Small intestine (tissue), 7 donors: ENCODE results near the gene TEX261. TPM values are rescaled to one million over a fixed set of nuclear protein-coding genes. Genes with fewer than 3 reads are reported as not detected.
"Not testable (repeated sequence)": the region's sequence is repeated elsewhere in the genome, so short reads cannot be mapped to it uniquely, and the experiment has no call there.

Source experiments
- DNase-seq, 2 donors: peaks; one replicate each; pipeline versions ENCODE4 v3.0.0 to v3.0.0-alpha.2; 2013
- FAIRE-seq: peaks from 2 replicates; lab custom pipeline; 2012; peaks lifted over from hg19 to GRCh38; lab: Jason Lieb, UNC
- H3K27ac ChIP-seq, 3 donors: one replicate each; pipeline ENCODE4 v1.5.1; 2013; ENCODE audit warnings: low read length in 2 of 3, mild to moderate bottlenecking in 2 of 3, control low read depth in 1 of 3, inconsistent platforms in 1 of 3, low read depth in 1 of 3, moderate library complexity in 1 of 3
- H3K27me3 ChIP-seq, 3 donors: one replicate each; pipeline ENCODE4 v1.6.1; 2013; ENCODE audit warnings: low read length in 3 of 3, inconsistent platforms in 1 of 3; ENCODE audit not compliant: control insufficient read depth in 3 of 3, insufficient read depth in 3 of 3
- H3K36me3 ChIP-seq, 3 donors: one replicate each; pipeline ENCODE4 v1.6.1; 2013; ENCODE audit warnings: low read length in 3 of 3, inconsistent platforms in 1 of 3, low read depth in 1 of 3, mild to moderate bottlenecking in 1 of 3, moderate library complexity in 1 of 3; ENCODE audit not compliant: control insufficient read depth in 3 of 3, insufficient read depth in 2 of 3
- H3K4me1 ChIP-seq, 3 donors: one replicate each; pipeline ENCODE4 v1.6.1; 2013; ENCODE audit warnings: low read length in 2 of 3, inconsistent platforms in 1 of 3, low read depth in 1 of 3, mild to moderate bottlenecking in 1 of 3, moderate library complexity in 1 of 3; ENCODE audit not compliant: control insufficient read depth in 3 of 3, insufficient read depth in 2 of 3
- H3K4me3 ChIP-seq, 3 donors: one replicate each; pipeline ENCODE4 v1.5.1; 2013; ENCODE audit warnings: low read length in 3 of 3, control low read depth in 1 of 3, inconsistent platforms in 1 of 3, low read depth in 1 of 3, mild to moderate bottlenecking in 1 of 3, moderate library complexity in 1 of 3
- H3K9me3 ChIP-seq, 2 donors: one replicate each; pipeline ENCODE4 v1.6.1; 2013; ENCODE audit warnings: low read depth in 1 of 2, low read length in 1 of 2; ENCODE audit not compliant: control insufficient read depth in 2 of 2, insufficient read depth in 1 of 2
- WGBS, 3 donors: extraction: QIAGEN DNeasy Blood & Tissue Kit; methylation state at CpG; one replicate each; pipeline ENCODE4 v1.1.7; 2013; 5-methylcytosine and 5-hydroxymethylcytosine counted together
- polyA plus RNA-seq, 4 donors: library from polyadenylated mRNA; stranded (reverse) in 3 of 4; unstranded in 1 of 4; fragments of 200-250 nt in 3 of 4; fragments of 120-200 nt in 1 of 4; gene quantifications; one replicate each; pipeline versions ENCODE4 v1.2.1 to v1.2.3, GENCODE V29; 2013
- donor health status: healthy with polysubstance abuse.
- donor health status: control.
- donor health status: control.
- donor health status: Bipolar disorder and iron deficiency.
- donor health status: healthy.

Gene TEX261
- polyA plus RNA-seq, 4 donors: 9.8 to 49.8 (median 29.0) TPM

DNA sequence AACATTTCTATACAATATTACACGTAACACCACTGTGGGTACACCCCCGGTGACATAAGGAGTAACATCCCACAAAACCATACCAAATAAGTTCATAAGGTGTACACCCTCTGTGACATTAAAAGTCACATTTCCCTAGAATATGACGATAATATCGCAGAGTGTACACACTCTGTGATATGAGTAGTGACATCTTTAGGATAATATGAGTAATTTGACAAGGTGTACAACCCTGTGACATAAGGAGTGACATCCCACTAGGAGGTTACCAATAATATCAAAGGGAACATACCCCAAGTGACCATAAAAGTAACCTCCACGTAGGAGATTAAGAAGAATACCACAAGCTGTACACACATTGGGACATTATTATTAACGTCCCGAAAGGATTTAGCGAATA, 24.0 kb upstream of the TEX261 start:
- WGBS, 3 donors: 87 to 89% (median 89%) methylated on average over 8 of the region's 8 CpGs
- no peaks in the 10 kb centered on the region for H3K9me3 ChIP-seq
- H3K27ac ChIP-seq: no peak overlapping the region
- DNase-seq (no peak), FAIRE-seq (no peak)
- H3K4me3 ChIP-seq: no peak overlapping the region
- H3K27me3 ChIP-seq: no peaks in the 10 kb centered on the region
- H3K4me1 ChIP-seq: no peaks in the 10 kb centered on the region
- H3K36me3 ChIP-seq: no peaks in the 10 kb centered on the region

DNA sequence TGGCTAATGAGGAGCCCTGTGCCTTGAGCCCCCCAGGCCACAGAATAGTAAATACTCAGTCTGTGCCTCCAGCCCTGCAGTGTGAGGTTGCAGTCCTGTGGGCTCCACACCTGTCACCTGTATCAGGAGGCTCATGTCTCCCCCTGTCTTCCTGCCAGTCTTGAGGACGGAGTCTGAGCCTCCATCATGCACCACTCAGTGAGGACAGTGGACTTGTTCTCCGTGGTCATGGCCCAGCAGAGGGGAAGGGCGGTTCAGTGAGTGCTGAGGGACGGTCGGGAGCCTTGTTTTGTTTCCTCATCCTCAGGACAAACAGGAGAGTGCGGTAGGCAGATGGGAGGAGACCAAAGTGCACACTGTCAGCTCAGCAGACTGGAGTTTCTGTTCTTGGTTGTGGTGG, 17.1 kb upstream of the TEX261 start:
- not testable (repeated sequence) for H3K27me3 ChIP-seq, H3K36me3 ChIP-seq, H3K27ac ChIP-seq, DNase-seq, FAIRE-seq, H3K9me3 ChIP-seq, H3K4me1 ChIP-seq, H3K4me3 ChIP-seq
- WGBS, 3 donors: 13 to 26% (median 17%) methylated on average over 6 of the region's 6 CpGs

DNA sequence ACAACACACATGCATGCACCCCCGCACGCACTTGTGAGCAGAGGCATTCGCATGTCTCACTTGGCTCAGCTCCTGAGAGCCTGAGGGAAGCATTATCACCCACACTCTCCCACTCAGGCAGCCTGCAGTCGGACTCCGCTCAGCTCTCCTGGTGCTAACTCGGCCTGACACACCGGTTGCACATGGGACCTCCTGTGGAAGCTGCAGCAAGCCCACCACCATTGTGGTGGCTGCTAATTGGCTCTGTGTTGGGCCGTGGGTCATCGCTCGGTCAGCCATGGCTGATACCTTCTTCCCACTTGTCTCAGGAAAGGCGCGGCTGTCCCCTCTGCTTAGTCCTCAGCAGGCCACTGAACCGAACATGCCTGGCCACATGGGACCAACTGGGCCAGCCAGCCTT, 13.7 kb upstream of the TEX261 start:
- FAIRE-seq (no peak), DNase-seq (no peak)
- no peaks in the 10 kb centered on the region for H3K9me3 ChIP-seq
- peaks cover 0 to 3% (median 0%) of the 10 kb centered on the region in 3 donors for H3K4me1 ChIP-seq
- no peak overlapping the region for H3K4me3 ChIP-seq
- H3K36me3 ChIP-seq: no peaks in the 10 kb centered on the region
- WGBS, 3 donors: 93 to 94% (median 94%) methylated on average over 13 of the region's 13 CpGs
- no peak overlapping the region for H3K27ac ChIP-seq
- peaks cover 0 to 3% (median 0%) of the 10 kb centered on the region in 3 donors for H3K27me3 ChIP-seq

DNA sequence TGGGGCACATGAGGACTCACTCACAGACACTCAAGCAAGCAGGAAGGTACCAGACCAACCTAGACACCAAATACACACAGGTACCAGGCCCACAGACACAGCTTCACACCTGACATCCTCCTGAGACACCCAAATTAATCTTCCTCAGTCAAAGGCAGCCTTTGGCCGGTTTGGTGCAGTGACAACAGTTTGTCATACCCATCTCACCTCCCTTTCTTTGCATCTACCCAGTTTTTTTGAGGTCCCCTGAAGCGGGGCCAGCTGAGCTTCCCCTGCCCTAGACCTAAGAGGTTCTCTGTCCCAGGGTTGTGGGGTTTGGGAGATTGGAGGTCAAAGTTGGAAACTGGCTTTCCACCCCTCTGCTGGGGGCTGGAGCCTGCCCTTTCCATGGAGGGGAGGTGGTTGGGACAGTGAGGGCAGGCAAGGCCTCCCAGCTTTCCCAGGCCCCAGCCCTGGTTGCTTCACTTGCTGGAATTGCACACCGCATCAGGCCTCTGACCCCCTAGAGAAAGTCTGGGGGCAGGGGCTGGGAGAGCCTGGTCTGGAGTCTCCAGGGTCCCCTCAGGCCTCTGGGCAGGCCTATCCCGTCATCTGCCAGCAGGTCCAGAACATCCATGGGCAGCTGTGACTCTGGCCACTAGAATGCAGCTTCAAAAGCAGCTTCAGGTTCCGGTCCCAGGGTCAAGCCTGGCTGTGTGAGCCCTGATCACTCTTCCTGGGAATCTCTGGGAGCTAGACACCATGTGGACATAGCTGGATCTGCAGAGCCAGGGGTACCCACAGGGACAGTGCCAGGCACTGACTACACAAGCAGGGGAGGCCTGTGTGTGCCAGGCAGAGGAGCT, 12.5 kb upstream of the TEX261 start:
- Histone ChIP-seq H3K36me3 (no peaks in the 10 kb centered on the region), H3K4me3 (no peak overlapping the region), H3K9me3 (no peaks in the 10 kb centered on the region), H3K27ac (no peak overlapping the region), H3K27me3 (peaks cover 0 to 3% (median 0%) of the 10 kb centered on the region in 3 donors), H3K4me1 (peaks cover 0 to 8% (median 0%) of the 10 kb centered on the region in 3 donors)
- DNase-seq (no peak), FAIRE-seq (no peak)
- 85 to 91% (median 86%) methylated on average over 5 of the region's 5 CpGs for WGBS, 3 donors

DNA sequence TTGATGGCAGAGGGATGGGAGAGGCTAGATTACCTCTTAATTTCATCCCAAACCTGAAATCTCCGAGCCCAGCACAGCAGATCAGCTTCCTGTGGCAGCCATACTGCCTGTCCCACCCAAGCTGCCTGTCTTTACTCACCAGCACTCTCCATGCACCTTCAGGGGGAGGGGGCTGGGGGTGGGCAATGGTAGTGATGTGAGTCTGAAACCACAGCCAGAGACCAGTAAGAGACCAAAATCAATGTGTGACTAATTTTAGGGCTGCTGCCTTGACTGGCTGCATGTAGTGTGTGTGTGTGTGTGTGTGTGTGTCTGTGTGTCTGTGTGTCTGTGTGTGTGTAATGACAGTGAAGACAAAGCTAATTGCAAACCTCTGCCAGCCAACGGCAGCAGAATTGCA, 11.7 kb upstream of the TEX261 start:
- Histone ChIP-seq H3K9me3 (no peaks in the 10 kb centered on the region), H3K27me3 (no peaks in the 10 kb centered on the region), H3K36me3 (no peaks in the 10 kb centered on the region), H3K4me3 (no peak overlapping the region), H3K4me1 (peaks cover 0 to 13% (median 5%) of the 10 kb centered on the region in 3 donors), H3K27ac (no peak overlapping the region)
- 75 to 97% (median 76%) methylated on average over 2 of the region's 2 CpGs for WGBS, 3 donors
- FAIRE-seq (no peak), DNase-seq (no peak)

DNA sequence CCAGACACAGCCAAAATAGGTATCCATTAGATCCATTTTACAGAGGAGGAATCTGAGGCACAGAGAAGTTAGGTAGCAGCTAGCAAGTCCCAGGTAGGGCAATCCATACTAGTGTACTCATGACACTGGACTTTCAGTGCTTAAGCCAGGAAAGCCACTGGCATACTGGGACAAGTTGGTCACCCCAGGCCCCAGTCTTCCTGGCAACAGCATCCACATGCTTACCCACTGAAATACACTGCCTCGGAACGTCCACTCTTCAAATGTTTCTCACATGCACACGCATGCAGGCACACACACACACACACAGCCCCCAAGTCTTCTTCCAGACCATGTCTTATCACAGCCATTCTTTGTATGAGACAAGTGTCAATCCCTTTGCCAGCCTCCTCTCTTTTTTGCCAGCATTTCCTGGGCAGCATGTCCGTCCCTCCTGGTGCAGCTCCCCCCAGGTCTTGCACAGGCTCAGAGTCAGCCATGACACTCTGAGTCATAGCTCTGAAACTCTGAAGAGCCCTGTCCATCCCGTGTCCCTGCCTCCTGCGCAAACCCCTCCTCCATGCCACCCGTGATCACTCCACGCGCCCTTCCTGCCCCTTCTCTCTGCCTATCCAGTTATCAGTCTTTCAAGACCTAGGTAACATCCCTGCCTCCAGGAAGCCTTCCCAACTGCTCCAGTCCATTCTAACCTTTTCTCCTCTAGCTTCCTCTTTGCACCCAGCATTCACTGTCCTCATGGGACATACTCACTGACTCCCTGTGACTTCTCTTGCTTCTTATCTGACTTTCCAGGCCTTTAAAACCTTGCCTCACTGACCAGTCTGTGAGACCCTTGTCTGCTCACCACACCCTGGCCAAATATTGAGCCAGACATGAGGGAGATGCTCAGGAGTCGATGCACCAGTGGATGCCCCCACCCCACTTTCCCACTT, 10.9 kb upstream of the TEX261 start:
- no peak overlapping the region for H3K27ac ChIP-seq
- FAIRE-seq: no peak
- WGBS, 3 donors: 80 to 87% (median 83%) methylated on average over 10 of the region's 10 CpGs
- H3K36me3 ChIP-seq: no peaks in the 10 kb centered on the region
- H3K27me3 ChIP-seq: no peaks in the 10 kb centered on the region
- H3K4me1 ChIP-seq: peaks cover 2 to 20% (median 10%) of the 10 kb centered on the region in 3 donors
- no peak overlapping the region for H3K4me3 ChIP-seq
- H3K9me3 ChIP-seq: no peaks in the 10 kb centered on the region
- no peak for DNase-seq

DNA sequence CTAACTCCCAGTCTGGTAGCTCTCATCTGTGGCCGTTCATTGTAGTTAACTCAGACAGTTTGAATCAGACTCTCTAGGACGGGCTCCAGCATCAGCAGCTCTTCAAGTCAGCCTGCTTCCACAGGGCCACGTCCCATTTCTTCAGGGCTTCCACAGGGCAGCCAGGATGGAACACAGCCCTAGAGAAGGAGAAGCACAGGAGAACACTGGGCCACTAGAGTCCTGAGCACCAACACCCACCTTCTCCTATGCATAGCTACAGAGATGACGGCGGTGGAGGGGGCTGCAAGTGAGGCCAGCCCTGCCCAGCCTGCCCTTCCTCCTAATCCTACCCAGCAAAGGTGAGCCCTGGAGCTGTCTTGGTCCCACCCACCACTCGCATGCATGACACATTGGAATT, 10.2 kb upstream of the TEX261 start:
- WGBS, 3 donors: 85 to 93% (median 87%) methylated on average over 6 of the region's 6 CpGs
- no peak for FAIRE-seq
- no peaks in the 10 kb centered on the region for H3K36me3 ChIP-seq
- no peaks in the 10 kb centered on the region for H3K27me3 ChIP-seq
- no peaks in the 10 kb centered on the region for H3K9me3 ChIP-seq
- H3K4me3 ChIP-seq: no peak overlapping the region
- H3K27ac ChIP-seq: no peak overlapping the region
- H3K4me1 ChIP-seq: peaks cover 2 to 20% (median 10%) of the 10 kb centered on the region in 3 donors
- DNase-seq: no peak

DNA sequence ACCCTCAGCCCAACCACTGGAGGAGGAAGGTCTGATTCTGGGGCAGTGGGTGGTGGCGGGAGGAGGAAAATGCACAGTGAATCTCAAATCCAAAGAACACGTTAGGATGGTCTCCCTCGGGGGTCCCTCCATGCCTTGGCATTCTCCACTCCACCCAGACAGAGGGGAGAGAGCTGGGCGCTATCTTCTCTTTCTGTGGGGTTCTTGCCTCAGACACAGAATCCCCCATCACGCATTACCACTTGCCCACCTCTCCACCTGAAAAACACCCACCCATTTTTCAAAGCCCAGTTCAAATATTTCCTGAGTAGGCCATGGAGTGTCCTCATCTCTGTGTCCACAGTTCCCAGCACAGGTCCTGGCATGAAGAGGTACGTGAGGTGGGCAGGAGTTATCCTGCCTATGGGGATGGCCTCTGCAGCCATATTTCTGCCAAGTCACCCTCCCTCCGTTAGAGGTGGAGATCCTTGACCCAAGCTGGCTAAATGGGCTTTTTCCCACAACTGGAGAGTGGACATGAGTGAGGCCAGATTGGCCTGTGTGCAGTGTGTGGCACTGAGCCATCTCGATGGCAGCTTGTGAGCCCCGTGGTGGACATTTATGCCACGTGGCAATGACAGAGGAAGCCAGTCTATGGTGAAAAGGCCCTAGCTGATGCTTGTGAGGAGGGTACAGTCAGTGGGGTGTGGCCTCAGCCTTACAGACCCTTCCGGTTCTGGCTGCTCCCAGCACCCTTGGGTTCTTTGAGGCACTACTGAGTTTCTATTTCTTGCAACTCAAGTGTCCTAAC, 9.5 kb upstream of the TEX261 start:
- DNase-seq (no peak), FAIRE-seq (no peak)
- Histone ChIP-seq H3K27ac (no peak overlapping the region), H3K36me3 (no peaks in the 10 kb centered on the region), H3K27me3 (no peaks in the 10 kb centered on the region), H3K9me3 (no peaks in the 10 kb centered on the region), H3K4me3 (no peak overlapping the region), H3K4me1 (peaks cover 2 to 26% (median 10%) of the 10 kb centered on the region in 3 donors)
- 80 to 87% (median 85%) methylated on average over 11 of the region's 11 CpGs for WGBS, 3 donors
